ENCODE measurements around the gene NQO2.
"Not testable (repeated sequence)": the region's sequence is repeated elsewhere in the genome, so short reads cannot be mapped to it uniquely, and the experiment has no call there.

Gene NQO2

DNA sequence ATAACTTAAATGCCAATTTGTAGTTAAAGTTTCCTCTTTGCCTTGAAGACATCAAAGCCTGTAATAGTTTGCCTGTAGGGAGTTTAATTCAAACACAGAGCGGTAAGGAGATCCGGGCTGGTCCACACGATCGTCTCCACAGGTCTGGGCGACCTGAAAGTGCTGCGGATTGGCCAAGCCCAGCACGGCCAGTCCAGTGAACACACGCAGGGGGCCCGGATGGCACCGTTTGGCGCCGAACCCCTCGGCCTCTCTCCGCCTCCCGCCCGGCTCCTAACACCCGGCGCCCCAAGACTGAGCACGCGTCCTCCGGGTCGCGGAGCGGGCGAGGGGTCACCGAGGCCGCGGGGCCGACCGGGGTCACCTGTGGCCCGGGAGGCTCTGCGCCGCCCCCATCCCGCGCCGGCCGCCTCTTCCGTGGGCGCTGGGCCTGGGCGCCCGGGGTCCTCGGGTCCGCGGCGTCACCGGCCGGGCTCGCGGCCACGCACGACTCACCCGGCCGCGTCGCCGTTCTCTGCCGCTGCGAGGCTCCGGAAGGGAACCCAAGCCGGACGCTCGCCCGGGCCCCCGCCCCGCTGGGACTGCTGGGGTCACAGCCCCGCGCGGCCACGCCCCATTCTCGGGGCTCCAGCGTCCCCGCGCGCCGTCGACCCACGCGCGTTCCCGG lies 28.8 kb upstream of the NQO2 start:
- ATAC-seq: peak; percentile 63 to 65

DNA sequence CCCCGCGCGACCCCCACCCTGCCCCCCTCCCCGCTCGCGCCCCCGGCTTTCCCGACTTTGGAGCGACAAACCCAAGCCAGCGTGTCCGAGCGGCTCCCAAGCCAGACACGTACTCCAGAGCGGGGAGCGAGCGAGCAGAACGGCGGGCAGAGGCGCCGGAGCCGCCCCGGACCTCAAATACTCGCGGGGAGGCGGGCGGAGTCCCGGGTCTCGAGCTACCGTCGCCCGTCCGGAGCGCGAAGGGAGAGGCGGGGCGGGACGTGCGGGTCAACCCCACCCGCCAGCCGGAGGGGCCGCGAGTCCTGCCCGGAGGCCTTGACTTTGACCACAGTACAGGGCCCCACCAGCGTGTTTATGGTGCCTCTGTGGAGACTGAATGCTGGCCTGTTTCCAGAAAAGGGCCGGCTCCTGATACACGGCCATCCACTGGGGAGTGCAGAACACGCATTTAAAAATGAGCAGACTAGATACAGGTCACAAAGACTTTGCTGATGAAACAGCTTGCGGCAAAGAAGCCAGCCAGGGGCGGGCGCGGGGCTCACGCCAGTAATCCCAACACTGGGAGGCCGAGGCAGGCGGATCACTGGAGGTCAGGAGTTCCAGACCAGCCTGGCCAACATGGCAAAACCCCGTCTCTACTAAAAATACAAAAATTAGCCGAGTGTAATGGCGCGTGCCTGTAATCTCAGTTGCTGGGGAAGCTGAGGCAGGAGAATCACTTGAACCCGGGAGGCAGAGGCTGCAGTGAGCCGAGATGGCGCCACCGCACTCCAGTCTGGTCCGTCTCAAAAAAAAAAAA lies 28.1 kb upstream of the NQO2 start, which contains the start of gene SERPINB6:
Gene SERPINB6, minus strand, starts transcription at position 148 of the 799 bp plus-strand sequence. CDS start 12,235 bp downstream, outside the sequence.
- ATAC-seq: peak; percentile 47 to 50

DNA sequence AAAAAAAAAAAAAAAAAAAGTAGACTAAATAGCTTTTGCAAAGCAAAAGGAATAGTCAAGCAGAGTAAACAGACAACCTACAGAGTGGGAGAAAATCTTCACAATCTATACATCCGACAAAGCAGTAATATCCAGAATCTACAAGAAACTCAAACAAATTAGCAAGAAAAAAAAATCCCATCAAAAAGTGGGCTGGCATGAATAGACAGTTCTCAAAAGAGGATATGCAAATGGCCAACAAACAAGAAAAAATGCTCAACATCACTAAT lies 27.5 kb upstream of the NQO2 start:
- not testable (repeated sequence) for ATAC-seq

DNA sequence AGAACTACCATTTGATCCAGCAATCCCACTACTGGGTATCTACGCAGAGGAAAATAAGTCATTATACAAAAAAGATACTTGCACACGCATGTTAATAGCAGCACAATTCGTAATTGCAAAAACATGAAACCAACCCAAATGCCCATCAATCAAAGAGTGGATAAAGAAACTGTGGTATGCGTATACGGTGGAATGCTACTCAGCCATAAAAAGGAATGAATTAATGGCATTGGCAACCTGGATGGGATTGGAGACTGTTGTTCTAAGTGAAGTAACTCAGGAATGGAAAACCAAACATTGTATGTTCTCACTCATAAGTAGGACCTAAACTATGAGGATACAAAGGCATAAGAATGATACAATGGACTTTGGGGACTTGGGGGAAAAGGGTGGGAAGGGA lies 27.0 kb upstream of the NQO2 start:
- not testable (repeated sequence) for ATAC-seq

DNA sequence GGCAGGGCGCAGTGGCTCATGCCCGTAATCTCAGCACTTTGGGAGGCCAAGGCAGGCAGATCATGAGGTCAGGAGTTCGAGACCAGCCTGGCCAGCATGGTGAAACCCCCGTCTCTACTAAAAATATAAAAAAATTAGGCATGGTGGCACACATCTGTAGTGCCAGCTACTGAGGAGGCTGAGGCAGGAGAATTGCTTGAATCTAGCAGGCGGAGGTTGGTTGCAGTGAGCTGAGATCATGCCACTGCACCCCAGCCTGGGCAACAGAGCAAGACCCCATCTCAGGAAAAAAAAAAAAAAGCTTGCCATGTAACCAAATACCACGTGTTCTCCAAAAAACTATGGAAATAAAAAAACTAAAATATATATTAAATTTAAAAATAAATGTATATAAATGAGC lies 26.5 kb upstream of the NQO2 start:
- ATAC-seq: not testable (repeated sequence)

DNA sequence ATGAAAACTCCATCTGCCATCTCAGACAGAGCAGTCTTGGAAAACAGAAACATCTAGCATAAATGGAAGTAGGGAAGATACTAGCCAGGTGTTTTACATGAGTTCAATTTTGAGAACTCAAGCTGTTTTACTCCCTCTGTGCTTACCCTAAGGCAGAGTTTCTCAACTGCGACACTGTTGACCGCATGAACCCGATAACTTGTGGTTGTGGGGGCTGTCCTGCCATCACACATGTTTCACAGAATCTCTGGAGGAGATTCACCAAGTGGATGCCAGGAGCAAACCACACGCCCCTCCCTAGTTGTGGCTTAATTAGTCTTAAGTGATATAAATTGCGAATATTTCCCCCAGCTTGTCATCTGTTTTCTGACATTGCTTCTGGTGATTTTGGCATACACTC lies 26.0 kb upstream of the NQO2 start:
- ATAC-seq: no peak

DNA sequence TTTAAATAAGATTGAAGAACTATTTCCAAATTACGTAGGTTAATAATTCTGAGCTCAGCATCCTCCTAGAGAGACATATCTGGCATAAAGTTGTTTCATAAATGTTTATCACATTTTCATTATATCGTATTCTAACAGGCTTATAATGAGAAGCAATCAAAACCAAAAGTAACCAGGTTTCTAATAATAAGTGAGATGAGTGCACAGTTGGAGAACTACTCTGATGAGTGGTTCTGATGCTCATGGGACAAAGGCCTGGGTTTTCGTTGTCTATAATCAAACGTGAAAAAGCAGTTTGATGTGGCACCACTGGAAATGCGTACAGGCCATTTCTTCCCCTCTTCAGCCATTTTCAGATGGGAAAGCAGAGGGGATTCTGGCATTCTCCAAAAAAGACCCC lies 23.6 kb upstream of the NQO2 start:
- ATAC-seq: peak in 1 of 2 donors; percentile 50

DNA sequence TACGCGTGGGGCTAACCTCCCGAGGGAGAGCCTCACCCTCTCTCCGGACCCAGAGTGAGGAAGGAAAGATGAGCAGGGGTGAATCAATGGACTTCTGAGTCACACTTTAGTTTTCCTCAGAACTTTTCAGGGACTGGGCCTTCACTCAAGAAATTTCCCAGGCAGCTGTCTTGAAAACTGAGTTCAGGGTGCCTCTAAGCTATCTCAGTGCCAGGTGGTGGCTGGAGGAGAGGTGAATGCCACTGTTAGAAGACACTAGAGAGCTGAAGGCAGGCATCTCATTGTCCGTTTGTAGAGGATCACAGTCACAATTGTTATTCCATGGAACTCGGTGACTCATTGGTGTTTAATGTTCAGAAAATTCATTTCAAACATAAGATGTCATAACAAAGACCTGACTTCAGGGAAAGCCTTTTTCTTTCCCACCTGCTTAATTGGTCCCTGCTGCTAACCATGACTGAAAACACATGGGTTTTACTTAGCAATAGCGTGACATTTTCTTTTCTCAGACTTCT lies 23.1 kb upstream of the NQO2 start:
- ATAC-seq: no peak

DNA sequence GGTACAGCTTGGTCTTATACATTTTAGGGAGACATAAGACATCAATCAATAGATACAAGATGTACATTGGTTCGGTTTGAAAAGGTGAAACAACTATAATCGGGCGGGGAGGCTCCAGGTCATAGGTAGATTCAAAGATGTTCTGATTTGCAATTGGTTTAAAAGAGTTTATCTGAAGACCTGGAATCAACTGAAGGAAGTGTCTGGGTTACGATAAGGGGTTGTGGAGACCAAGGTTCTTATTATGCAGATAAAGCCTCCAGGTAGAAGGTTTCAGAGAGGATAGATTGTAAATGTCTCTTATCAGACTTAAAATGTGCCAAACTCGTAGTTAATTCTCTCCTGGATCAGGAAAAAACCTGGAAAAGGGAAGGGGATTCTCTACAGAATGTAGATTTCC lies 22.4 kb upstream of the NQO2 start:
- no peak for ATAC-seq

DNA sequence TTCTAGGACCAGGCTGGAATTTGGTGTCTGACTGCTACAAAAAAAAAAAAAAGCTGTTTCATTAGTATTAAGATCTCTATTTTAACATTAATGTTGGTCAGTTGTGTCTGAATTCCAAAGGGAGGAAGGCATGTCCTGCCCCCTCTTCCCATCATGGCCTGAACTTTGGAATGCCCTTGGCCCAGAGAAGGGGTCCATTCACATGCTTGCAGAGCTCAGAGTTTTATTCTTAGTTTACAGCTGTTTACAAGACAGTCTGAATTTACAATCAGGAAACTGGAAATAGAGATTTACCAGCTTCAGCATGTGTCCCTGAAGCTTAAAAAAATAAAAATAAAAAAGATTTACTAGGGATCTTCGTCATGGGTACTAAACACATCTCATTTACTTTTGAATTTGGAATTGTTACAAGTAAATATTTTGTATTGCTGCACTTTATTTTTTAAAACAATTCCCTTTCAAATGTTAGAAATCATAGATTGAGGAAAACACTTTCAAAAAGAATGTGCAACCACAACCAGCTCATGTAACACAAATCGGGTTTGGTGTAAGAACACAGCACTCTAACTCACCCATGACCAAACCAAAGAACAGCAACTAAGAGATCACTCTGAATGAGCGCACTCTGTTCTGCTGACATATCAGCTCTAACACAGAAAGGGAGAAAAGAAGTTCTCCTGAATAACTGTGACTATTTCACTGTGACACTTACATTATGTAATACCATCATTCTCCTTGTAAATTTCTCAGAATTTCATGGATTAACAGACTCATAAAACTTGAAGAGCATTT lies 21.7 kb upstream of the NQO2 start:
- ATAC-seq: no peak

DNA sequence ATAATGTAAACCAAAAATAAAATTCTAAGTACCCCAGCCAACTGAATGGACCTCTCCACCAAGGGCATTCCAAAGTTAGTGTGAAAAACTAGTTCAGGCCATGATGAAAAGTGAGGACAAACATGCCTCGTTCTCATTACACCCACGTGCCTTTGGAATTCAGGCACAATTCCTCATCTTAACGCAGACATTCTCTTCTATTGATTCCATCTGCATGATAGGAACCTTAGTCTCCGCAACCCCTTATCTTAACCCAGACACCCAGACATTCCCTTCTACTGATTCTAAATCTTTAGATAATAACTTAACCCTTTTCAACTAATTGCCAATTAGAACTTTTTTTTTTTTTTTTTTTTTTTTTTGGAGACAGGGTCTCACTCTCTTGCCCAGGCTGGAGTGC lies 20.8 kb upstream of the NQO2 start:
- ATAC-seq: no peak

DNA sequence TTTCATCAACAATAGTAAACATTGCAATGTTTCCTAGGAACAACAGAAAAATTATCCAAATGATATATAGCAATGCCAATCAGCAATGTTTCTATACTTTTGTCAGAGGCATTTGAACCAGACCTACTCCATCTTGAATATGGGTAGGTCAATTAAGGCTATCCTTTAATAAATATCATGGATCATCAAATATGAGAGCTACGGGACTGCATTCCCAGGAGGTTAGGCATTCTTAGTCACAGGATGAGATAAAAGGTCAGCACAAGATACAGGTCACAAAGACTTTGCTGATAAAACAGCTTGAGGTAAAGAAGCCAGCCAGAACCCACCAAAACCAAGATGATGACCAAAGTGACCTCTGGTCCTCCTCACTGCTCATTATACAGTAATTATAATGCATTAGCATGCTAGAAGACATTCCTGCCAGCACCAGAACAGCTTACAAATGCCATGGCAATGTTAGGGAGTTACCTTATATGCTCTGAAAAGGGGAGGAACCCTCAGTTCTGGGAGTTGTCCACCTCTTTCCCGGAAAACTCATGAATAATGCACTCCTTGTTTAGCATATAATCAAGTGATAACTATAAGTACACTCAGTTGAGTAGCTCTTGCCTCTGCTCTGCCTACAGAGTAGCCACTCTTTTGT lies 19.8 kb upstream of the NQO2 start:
- ATAC-seq: no peak

DNA sequence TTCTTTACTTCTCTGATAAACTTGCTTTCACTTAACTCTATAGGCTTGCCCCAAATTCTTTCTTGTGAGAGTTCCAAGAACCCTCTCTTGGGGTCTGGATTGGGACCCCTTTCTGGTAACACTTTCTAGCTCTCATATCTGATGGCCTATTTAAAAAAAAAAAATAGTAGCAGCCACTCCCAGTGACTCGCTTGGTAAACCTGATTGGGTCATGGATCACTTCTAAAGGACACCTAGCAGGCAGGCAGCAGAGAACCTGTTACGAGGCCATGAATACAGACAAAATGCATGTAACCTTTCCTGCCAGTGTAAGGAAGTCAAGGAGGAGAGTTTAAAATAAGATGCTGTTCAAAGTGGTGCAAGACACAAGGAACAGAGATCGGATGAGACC lies 19.2 kb upstream of the NQO2 start:
- ATAC-seq: no peak

DNA sequence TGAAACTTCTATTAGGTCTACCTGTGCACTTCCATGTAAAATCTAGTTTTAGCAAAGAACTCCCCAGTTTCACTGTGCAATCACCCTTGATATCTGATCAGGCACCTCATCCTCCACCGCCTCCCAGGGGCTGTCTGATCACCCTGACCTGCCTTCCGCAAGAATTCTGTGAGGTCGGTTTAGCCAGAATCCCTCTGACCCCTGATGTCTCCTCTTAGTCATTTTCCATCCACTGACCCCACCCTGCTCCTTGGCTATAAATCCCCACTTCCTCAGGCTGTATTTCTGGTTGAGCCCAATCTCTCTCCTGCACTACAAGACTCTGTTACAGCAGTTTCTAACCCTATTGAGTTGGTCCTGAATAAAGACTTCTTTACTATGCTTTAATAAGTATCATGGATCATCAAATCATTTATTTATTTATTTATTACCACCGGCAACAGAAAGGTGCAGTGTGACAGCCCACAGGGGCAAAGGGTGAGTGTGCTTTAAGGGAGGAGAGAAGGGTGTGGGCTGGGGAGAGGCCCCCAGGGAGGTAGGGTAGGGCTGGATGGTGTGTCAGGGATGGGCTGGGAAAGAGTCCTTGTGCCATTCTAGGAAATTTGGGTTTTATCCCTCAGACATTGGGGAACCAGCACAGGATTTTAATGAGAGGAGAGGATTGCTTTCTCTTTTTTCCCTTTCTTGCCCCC lies 17.1 kb upstream of the NQO2 start:
- no peak for ATAC-seq

DNA sequence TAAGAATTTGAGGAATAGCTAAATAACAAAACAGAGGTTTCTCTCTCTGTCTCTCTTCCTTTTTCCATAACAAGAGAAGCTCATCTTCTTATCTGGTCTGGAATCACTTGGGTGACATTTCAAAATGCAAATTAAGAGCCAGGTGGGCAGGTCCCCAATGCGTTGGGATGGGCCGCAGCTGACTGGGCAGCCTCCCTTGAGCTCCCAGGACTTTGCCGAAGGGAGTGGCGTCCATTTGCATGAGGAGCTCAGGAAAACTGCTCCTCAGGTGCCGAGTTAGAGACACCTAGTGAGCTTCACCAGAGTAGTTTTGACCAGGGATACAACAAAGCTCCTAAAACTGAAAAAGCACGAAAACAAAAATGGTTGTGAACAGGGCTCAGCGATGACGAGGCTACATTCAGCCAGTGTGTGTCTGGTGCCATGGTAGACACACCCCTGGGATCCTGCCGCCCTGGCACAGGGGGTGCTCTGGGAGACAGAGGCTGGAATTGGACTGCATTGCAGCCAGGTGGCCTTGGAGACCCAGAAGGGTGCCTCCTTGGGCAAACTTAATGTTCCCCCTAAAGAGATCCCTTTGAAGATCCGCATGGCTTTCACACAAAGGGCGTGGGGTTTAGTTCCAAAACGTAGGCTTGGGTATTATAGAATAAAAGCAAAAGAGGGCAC lies 14.8 kb upstream of the NQO2 start:
- ATAC-seq: no peak

DNA sequence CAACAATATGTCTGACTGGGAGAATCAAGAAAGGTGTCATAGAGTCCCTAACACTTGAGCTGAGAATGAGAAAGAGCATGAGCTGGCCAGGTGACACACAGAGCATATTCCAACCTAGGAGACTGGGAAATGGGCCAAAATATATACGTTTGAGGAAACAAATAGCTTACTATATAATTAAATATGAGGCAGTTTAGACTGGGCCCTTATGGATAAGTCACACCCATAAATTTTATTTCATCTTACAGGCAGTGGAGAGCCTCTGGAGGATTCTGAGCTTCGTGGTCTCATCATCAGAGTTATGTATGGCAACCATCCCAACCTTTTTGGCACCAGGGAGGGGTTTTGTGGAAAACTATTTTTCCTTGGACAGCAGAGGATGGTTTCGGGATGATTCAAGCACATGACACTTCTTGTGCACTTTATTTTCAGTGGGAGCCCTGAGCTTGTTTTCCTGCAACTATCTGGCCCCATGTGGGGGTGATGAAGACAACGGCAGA lies 12.9 kb upstream of the NQO2 start:
- ATAC-seq: no peak

DNA sequence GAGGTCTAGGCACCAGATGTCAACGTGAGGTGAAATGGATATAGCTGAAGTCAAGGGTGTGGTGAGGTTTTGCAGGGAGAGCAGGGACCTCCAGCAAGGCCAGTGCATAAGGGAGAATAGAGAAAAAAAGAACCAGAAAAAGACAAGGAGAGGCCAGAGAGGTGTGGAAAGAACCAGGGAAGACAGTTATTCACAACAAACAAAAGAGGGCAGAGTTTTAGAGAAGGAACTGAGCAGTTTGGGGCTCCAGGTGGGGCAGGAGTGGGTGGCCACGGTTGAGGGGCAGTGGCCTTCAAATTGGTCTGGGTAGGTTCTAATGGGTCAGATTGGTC lies 11.6 kb upstream of the NQO2 start:
- no peak for ATAC-seq

DNA sequence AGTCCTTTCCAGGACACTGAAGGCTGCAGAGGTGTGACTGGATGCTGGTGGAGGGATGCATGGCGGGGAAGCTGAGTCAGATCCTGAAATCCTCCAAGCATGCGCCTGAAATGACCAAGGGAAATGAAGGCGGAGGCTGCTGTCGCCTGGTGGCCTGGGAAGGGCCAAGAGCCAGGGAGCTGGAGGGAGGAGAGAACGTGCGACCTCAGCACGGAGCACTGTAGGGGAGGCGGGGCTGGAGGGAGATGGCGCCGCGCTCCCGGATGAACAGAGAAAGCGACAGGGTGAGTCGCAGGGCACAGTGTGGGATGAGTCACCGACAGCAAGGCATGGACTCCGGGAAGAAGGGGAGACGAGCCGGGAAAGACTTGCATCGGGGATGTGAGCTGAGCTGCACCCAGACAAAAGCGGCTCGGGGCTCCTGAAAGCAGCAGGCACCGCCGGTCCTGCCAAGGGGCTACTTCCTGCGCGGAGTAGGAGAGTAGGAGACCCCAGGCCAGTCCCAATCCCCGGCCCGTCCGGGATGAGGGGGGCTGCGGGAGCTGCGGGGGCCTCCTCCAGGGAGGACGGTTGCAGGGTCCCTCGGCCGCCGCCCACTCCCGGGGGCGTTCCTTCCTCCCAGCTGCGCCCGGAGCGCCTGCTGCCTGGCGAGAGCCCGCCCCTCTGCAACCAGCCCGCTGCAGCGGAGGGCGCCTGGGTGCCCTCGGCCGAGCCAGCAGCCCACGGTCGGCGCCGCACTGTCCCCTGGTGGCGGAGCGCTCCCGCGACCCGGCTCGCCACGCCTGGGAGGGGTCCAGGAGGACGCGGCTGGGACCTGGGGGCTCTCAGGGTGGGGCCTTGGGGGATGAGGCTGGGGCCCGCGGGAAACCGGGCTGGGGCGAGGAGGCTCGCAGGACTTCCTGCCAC lies 11.0 kb upstream of the NQO2 start:
- ATAC-seq: peak; percentile 77 to 81

DNA sequence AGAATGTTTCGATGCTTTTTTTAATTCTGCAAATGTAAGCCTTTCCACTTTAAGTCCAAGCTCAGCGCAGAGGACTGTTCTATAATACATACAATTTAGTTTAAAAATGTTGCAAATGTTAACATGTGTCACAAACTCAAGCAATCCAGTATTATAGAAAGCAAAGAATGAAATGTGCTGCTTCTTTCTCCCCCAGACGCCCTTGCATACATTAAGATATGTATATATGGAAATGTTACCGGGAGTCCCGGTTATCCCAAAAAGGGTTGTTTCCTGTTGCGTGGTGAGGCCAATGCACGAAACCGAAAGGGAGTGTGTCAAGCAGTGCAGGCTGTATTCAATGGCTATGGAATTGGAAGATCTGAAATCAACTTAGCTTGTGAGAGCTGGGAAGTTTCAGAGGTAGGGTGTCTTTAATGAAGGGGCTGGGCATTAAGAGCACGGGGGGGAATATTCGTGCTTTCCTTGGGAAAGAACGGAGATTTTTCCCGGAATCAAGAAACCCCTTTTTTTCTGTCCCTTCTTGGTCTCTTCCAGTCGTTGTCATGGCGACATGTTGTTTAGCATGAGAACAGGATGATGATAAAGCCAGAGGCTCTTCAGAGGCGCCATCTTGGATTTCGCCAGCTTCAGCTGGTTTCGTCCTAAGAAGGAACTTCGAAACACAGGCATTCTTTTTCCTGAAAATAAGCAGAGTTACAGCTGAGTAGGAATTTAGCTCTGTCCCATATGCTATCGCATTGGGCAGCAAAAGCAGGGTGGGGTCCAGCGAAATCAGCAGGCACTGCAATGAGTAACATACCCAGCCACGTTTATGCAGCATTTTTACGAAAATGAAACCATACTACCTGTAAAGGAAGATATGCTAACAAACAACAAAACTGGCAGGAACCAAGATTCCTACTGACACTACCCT lies 10.1 kb upstream of the NQO2 start:
- peak; percentile 68 to 72 for ATAC-seq
